IPS-18c (cell line): ENCODE data around the gene JMY.

Experiments
- H3K4me3 ChIP-seq: 2 replicates; pipeline ENCODE4 v1.7.0; 2013; ENCODE audit warnings: low read depth, mild to moderate bottlenecking, low read length, moderate library complexity; ENCODE audit not compliant: insufficient read depth
- H3K9me3 ChIP-seq: one replicate; pipeline ENCODE4 v1.6.1; 2013; ENCODE audit warnings: mild to moderate bottlenecking, low read length, moderate library complexity; ENCODE audit not compliant: control insufficient read depth, insufficient read depth

JMY gene, protein sequence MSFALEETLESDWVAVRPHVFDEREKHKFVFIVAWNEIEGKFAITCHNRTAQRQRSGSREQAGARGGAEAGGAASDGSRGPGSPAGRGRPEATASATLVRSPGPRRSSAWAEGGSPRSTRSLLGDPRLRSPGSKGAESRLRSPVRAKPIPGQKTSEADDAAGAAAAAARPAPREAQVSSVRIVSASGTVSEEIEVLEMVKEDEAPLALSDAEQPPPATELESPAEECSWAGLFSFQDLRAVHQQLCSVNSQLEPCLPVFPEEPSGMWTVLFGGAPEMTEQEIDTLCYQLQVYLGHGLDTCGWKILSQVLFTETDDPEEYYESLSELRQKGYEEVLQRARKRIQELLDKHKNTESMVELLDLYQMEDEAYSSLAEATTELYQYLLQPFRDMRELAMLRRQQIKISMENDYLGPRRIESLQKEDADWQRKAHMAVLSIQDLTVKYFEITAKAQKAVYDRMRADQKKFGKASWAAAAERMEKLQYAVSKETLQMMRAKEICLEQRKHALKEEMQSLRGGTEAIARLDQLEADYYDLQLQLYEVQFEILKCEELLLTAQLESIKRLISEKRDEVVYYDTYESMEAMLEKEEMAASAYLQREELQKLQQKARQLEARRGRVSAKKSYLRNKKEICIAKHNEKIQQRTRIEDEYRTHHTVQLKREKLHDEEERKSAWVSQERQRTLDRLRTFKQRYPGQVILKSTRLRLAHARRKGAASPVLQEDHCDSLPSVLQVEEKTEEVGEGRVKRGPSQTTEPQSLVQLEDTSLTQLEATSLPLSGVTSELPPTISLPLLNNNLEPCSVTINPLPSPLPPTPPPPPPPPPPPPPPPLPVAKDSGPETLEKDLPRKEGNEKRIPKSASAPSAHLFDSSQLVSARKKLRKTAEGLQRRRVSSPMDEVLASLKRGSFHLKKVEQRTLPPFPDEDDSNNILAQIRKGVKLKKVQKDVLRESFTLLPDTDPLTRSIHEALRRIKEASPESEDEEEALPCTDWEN

DNA sequence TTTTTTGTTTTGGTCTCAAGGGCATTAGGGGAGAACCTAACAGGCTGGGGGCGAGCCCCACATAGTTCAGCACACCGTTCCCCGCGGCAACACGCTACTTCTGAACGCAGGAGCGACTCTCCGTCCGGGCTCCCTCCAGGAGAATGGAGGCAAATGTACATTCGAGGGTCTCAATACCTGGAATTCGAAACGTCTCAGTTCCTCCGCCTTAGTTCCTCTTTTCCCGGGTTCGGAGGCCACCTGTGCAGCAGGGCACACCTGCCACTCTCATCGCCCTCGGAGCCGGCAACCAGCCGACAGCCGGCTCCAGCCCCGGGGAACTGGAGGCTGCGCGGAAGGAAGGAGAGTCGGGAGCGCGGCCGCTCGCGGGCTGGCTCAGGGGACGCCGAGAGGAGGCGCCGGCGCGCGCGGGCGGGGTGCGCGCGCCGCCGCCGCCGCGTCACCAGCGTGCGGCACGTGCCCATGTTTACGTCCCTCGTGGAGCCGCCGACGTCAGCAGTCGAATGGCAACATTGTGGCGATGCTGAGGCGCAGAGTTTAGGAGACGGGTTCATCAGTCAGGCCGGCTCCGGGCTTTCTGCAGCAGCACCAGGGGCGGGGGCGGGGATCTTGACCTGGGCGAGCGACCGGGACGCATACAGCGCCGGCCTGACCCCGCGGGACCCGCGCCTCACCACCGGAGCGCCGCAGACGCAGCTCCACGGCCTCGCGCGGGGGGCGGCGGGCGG lies at the start of gene JMY:
Gene JMY, plus strand, starts transcription at position 498 of the 728 bp plus-strand sequence. CDS start 520 bp downstream, outside the sequence.
- Histone ChIP-seq H3K4me3 (peak within 1 kb of the TSS; percentile 94), H3K9me3 (peaks cover 4% of the 10 kb centered on the region)

- Histone ChIP-seq H3K4me3 (no peak overlapping the region), H3K9me3 (no peaks in the 10 kb centered on the region)
These were observed 49.5 kb upstream of the JMY start for GRCh38 chr5:79186455-79186854.

DNA sequence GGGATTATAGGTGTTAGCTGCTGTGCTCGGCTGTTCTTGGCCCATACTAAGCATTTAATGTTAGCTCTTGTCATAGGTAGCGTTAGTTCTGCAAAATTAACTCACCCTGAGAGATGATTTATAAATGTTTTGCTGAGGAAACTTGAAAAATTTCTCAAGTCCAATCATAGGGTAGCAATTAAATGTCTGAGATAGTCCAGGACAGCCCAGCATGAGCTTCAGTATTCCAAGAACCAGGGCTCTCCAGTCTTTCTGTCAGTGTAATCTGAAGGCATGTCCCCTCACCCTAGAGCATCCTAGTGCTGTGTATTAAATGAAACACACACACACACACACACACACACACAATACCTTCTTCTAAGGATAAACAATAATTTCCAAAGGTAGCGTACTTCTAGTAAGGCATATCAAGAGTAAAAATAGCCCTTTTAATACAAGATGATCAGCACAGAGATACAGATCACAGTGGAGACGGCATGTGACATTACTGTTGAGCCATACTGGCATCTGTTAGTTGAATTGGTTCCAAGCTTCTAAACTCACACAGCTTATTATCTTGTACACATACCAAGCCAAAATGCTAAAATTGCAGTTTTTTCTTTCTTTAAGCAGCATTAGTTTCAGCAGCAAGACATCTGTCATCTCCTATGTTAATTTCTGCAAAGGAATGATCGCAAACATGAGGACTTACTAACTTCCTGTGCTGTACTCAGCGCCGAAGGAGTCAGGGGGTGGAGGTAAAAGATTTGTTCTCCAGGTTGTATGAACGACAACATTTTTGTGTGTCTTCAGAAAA lies 46.3 kb upstream of the JMY start:
- Histone ChIP-seq H3K4me3 (no peak overlapping the region), H3K9me3 (no peaks in the 10 kb centered on the region)

- Histone ChIP-seq H3K4me3 (no peak overlapping the region), H3K9me3 (no peaks in the 10 kb centered on the region)
These were observed 45.7 kb upstream of the JMY start for GRCh38 chr5:79190235-79190529.

DNA sequence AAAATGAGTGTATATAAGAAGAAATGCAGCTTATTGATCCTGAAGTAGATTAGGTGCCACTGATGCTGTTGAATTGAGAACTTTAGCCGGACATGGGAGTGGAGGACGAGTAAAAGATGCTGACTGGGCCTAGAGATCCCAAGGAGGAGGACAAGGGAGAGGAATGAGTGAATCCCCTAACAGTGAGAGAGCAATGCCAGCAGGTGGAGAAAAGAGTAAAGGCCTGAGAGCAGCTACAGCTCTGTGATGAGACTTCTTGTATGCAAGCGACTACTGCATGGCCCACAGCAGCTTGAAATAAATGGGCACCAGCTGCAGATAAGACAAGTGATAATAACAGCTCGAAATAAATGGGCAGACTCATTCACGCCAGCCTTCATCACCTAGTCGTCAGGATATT lies 44.5 kb upstream of the JMY start:
- Histone ChIP-seq H3K4me3 (no peak overlapping the region), H3K9me3 (no peaks in the 10 kb centered on the region)

DNA sequence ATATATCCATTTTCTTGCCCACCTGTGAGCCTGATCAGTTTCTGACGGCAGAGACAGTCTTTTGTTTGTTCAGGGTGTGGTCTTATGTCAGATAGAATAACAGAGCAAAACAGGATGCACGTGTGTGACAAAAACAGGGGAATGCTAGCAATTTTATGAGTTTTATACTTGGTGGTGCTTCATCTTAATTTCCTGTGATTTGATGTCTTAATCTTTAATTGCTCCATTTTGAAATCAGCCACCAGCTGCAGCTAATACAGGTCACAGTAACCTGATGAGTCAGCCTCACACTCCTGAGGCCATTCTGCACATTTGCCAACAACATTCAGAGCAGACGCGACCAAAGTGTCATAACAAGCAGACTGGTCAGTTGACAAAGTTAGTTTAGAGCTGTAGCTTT lies 42.3 kb upstream of the JMY start:
- Histone ChIP-seq H3K4me3 (no peak overlapping the region; the same call in 1 of the 2 replicates), H3K9me3 (peaks cover 4% of the 10 kb centered on the region)

GRCh38 chr5:79200573-79201183 lies 35.3 kb upstream of the JMY start:
- peaks cover 4% of the 10 kb centered on the region for H3K9me3 ChIP-seq
- H3K4me3 ChIP-seq: no peak overlapping the region

- H3K9me3 ChIP-seq: peaks cover 4% of the 10 kb centered on the region
- no peak overlapping the region for H3K4me3 ChIP-seq
These were observed 34.7 kb upstream of the JMY start for GRCh38 chr5:79201206-79201605.

DNA sequence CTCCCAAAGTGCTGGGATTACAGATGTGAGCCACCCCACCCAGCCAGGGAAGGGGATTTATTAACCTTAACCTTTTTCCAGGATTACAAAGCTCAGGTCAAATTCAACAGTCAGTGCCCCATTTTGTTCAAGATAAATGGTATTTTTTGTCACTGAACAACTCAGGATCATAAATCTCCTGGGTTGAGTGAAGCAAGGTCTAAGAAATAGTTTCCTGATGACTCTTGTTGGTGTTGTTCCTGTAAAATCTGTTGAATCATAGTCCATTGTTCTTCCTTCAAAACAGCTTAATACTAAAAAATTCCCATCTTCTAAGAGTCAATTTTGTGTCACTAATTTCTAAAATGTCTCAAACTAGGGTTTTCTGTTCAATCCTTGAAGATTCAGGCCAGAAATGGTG lies 33.9 kb upstream of the JMY start:
- Histone ChIP-seq H3K4me3 (no peak overlapping the region), H3K9me3 (peaks cover 4% of the 10 kb centered on the region)

- no peak overlapping the region for H3K4me3 ChIP-seq
- no peaks in the 10 kb centered on the region for H3K9me3 ChIP-seq
These were observed 30.0 kb upstream of the JMY start for GRCh38 chr5:79205965-79206364.

DNA sequence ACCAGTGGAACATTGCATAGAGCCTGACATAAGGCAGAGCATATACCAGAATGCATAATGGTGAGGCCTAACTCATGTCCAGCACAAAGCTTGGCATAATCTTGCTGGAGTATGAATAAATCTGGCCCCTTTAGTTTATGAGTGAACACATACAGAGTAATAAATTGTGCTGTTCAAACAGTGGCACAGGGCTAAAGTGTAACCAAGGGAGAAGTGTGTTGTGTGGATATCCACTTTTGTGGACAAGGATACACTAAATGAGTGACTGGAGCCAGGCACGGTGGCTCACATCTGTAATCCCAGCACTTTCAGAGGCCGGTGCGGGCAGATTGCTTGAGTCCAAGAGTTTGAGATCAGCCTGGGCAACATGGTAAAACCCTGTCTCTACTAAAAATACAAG lies 29.4 kb upstream of the JMY start:
- no peak overlapping the region for H3K4me3 ChIP-seq
- no peaks in the 10 kb centered on the region for H3K9me3 ChIP-seq

DNA sequence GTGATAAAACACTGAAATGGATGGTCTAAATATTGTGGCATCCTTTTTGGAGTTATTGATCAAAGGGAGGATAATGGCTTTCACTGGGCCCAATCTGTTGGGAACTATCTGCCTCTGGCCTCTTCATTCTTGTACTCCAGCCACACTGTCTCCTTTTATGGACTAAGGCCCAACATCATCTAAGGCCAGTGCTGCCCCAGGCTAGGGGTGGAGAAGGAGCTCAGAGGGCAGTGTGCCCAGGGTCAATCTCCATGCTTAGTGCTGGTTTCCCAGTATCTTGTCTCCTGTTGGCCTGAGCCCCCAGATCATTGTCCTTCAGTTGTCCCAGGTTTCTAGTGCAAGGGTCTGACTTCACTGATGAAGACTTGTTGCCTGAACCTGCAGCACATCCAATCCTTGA lies 26.4 kb upstream of the JMY start:
- Histone ChIP-seq H3K4me3 (no peak overlapping the region), H3K9me3 (no peaks in the 10 kb centered on the region)

DNA sequence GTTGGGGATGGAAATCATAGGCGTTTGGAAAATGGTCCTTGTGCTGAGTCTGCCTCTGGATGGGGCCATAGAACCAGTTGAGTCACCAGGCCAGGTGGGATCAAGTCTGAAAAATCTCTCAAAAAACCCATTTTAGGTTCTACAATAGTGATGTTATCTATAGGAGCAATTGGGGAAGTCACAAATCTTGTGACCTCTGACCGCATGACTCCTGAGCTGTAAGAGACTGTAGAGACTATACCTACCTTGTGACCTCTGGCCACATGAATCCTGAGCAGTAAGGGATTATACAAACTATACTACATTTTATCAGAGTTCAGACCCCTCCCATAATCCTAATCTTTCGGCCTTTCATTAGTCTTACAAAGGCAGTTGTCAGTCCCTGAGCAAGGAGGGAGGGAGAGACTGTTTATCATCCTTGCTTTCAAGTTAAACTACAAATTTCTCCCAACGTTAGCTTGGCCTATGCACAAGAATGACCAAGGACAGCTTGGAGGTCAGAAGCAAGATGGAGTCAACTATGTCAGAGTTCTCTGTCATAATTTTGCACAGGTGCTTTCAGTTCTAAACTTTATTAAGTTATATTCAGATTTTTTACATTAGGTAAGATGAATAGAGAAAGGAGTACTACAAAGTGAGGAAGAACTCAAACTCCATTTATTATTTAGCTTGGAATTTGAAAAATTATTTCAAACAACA lies 11.5 kb upstream of the JMY start:
- H3K4me3 ChIP-seq: no peak overlapping the region
- H3K9me3 ChIP-seq: peaks cover 2% of the 10 kb centered on the region

GRCh38 chr5:79225026-79225425 lies 10.9 kb upstream of the JMY start:
- Histone ChIP-seq H3K4me3 (no peak overlapping the region), H3K9me3 (peaks cover 2% of the 10 kb centered on the region)

GRCh38 chr5:79225441-79225840 lies 10.5 kb upstream of the JMY start:
- H3K9me3 ChIP-seq: peaks cover 2% of the 10 kb centered on the region
- H3K4me3 ChIP-seq: no peak overlapping the region

GRCh38 chr5:79227484-79228025 lies 8.4 kb upstream of the JMY start:
- Histone ChIP-seq H3K4me3 (no peak overlapping the region), H3K9me3 (no peaks in the 10 kb centered on the region)
